Measurements from ENCODE around the gene PLCB1.
A peak's percentile ranks its signal among the peaks of the same experiment; 100 is the strongest.

Gene PLCB1

DNA sequence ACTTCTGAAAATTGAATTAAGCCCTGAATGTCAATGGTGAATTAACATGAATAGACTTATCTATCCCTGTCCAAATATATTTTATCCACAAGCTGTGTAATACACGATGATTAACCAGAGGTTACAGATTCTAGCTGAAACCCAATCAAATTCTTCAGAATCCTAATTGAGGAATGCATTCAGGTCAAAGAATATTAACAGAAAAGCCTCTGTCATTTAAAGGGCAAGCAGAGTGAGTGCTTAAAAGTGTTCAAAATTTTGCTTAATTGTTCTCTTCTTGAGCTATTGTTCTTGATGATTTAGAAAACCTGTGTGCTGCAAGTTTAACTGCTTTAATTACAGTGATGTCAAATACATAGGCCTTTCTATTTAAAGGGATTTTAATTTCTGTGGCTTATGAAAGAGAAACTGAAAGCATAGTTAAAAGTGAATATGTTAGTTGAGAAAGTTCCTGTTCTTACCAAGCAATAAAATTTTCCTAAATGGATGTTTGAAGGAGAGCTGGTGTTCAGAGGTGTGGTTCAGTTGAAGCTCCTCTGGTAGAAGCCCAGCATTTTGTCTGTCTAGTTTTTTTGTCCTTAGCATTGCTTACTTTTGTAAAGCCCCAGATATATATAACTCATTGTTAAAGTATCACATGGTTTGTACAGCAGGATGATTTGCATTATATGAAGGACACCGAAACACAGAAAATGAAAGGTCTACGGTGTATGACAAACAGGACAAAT, 470.5 kb downstream of the PLCB1 start:
- Histone ChIP-seq H3K9ac (0 out of 2 replicates have a peak overlapping the region, but pooled peaks have one; percentile 3), H3K36me3 (ENCODE audit: insufficient read depth) (no peaks in the 10 kb centered on the region)

GRCh38 chr20:8608470-8608869, 476.4 kb downstream of the PLCB1 start:
- H3K27me3 ChIP-seq (ENCODE audit: insufficient read depth, low read depth), result no peaks in the 10 kb centered on the region
- H3K4me2 ChIP-seq, result no peak overlapping the region
- H3K9ac ChIP-seq, result no peak overlapping the region

More for the DNA sequence above, 470.5 kb downstream of the PLCB1 start:
- H4K20me1 ChIP-seq (ENCODE audit: insufficient read depth), result no peaks in the 10 kb centered on the region
- peak overlapping the region; percentile 44 for H3K4me2 ChIP-seq
- no peak overlapping the region for H3K27ac ChIP-seq
- no peaks in the 10 kb centered on the region for H3K79me2 ChIP-seq (ENCODE audit: insufficient read depth, low read depth)
- TF ChIP-seq, protein P1, sequence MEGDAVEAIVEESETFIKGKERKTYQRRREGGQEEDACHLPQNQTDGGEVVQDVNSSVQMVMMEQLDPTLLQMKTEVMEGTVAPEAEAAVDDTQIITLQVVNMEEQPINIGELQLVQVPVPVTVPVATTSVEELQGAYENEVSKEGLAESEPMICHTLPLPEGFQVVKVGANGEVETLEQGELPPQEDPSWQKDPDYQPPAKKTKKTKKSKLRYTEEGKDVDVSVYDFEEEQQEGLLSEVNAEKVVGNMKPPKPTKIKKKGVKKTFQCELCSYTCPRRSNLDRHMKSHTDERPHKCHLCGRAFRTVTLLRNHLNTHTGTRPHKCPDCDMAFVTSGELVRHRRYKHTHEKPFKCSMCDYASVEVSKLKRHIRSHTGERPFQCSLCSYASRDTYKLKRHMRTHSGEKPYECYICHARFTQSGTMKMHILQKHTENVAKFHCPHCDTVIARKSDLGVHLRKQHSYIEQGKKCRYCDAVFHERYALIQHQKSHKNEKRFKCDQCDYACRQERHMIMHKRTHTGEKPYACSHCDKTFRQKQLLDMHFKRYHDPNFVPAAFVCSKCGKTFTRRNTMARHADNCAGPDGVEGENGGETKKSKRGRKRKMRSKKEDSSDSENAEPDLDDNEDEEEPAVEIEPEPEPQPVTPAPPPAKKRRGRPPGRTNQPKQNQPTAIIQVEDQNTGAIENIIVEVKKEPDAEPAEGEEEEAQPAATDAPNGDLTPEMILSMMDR (conservative IDR thresholded peaks at IDR 0.05; ENCODE audit: low read depth, low read length), result no peak
- no peak overlapping the region for H3K4me3 ChIP-seq (IDR thresholded peaks at IDR 0.05; ENCODE audit: insufficient read depth, low read depth, low read length)
- no peak overlapping the region for H2AFZ ChIP-seq (ENCODE audit: low read depth)
- H3K27me3 ChIP-seq (ENCODE audit: insufficient read depth, low read depth), result no peaks in the 10 kb centered on the region
- H3K4me1 ChIP-seq (ENCODE audit: low read depth, poor library complexity, severe bottlenecking), result peaks cover 14% of the 10 kb centered on the region

GRCh38 chr20:8616792-8617191, 484.7 kb downstream of the PLCB1 start:
- Histone ChIP-seq H3K4me3 (IDR thresholded peaks at IDR 0.05; ENCODE audit: insufficient read depth, low read depth, low read length) (no peak overlapping the region), H3K79me2 (ENCODE audit: insufficient read depth, low read depth) (no peaks in the 10 kb centered on the region), H3K4me1 (ENCODE audit: low read depth, poor library complexity, severe bottlenecking) (no peaks in the 10 kb centered on the region), H3K27me3 (ENCODE audit: insufficient read depth, low read depth) (no peaks in the 10 kb centered on the region), H3K9ac (no peak overlapping the region), H3K4me2 (no peak overlapping the region), H3K36me3 (ENCODE audit: insufficient read depth) (no peaks in the 10 kb centered on the region), H4K20me1 (ENCODE audit: insufficient read depth) (no peaks in the 10 kb centered on the region), H3K27ac (no peak overlapping the region), H2AFZ (ENCODE audit: low read depth) (no peak overlapping the region)
- TF ChIP-seq, protein P1 (conservative IDR thresholded peaks at IDR 0.05; ENCODE audit: low read depth, low read length), result no peak

More at GRCh38 chr20:8608470-8608869, 476.4 kb downstream of the PLCB1 start:
- Histone ChIP-seq H4K20me1 (ENCODE audit: insufficient read depth) (no peaks in the 10 kb centered on the region), H3K27ac (no peak overlapping the region), H3K4me1 (ENCODE audit: low read depth, poor library complexity, severe bottlenecking) (no peaks in the 10 kb centered on the region), H3K4me3 (IDR thresholded peaks at IDR 0.05; ENCODE audit: insufficient read depth, low read depth, low read length) (no peak overlapping the region), H3K79me2 (ENCODE audit: insufficient read depth, low read depth) (no peaks in the 10 kb centered on the region), H3K36me3 (ENCODE audit: insufficient read depth) (no peaks in the 10 kb centered on the region), H2AFZ (ENCODE audit: low read depth) (no peak overlapping the region)
- TF ChIP-seq, protein P1 (conservative IDR thresholded peaks at IDR 0.05; ENCODE audit: low read depth, low read length), result no peak

DNA sequence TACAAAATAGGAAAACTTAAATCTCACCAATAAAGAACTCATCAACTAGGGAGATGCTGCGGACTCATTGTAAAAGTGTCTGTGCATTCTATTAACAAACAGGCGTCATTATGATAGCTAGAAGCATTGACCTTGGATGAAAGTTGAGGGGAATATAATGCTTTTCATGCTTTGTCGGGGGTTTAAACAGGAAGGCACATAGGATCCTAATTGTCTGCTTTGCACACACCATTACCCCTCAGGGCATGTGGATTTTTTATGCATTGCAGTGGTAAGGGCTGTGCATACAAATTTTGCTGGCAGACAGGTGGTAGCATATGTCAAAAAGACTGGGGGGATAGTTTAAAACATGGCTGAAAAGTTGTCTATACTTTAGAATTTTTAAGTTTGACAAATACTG, 488.9 kb downstream of the PLCB1 start:
- H4K20me1 ChIP-seq (ENCODE audit: insufficient read depth), result no peaks in the 10 kb centered on the region
- no peaks in the 10 kb centered on the region for H3K27me3 ChIP-seq (ENCODE audit: insufficient read depth, low read depth)
- no peak overlapping the region for H3K4me2 ChIP-seq
- TF ChIP-seq, protein P1 (conservative IDR thresholded peaks at IDR 0.05; ENCODE audit: low read depth, low read length), result no peak
- no peak overlapping the region for H2AFZ ChIP-seq (ENCODE audit: low read depth)
- H3K36me3 ChIP-seq (ENCODE audit: insufficient read depth), result no peaks in the 10 kb centered on the region
- H3K27ac ChIP-seq, result no peak overlapping the region
- no peaks in the 10 kb centered on the region for H3K79me2 ChIP-seq (ENCODE audit: insufficient read depth, low read depth)
- no peaks in the 10 kb centered on the region for H3K4me1 ChIP-seq (ENCODE audit: low read depth, poor library complexity, severe bottlenecking)
- no peak overlapping the region for H3K4me3 ChIP-seq (IDR thresholded peaks at IDR 0.05; ENCODE audit: insufficient read depth, low read depth, low read length)
- no peak overlapping the region for H3K9ac ChIP-seq

All from KMS-11 (cell line).